ENCODE results near the gene GNG2.

The GNG2 gene

DNA sequence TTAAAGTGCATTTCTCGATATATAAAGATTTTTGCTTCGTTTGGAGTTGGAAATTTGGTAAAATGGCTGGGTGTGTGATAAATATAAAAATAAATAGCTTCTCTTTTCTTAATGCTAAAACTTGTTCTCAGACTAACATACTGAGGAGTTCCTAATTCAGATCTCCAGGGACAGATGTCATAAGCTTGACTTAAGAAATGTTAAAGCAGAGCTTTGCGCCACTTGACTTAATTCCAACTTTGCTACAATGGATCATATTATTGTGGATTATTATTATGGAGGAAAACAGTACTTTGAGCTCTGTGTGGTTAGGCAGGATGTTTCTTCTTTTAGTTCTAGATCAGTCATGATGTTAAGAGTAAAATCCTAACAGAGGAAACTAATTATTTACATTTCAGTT, 33.8 kb downstream of the GNG2 start:
- DNase-seq (ENCODE audit: low read depth): no peak

DNA sequence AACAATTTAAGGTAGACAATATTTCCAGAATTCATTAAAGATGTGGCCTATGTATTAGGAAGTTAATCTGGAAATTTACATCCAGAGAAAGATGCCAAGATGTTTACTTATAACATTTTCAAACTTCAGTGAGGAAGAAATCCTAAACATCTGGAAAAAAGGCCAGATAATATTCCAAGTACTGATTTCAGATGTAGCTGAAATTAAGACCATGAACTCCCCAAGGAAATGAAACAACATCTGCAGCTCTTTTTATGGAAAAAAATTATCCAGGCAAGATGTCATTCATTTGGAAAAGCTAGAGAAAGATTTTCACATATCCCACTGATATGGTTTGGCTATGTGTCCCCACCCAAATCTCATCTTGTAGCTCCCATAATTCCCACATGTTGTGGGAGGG, 35.0 kb downstream of the GNG2 start:
- DNase-seq (ENCODE audit: low read depth): no peak

DNA sequence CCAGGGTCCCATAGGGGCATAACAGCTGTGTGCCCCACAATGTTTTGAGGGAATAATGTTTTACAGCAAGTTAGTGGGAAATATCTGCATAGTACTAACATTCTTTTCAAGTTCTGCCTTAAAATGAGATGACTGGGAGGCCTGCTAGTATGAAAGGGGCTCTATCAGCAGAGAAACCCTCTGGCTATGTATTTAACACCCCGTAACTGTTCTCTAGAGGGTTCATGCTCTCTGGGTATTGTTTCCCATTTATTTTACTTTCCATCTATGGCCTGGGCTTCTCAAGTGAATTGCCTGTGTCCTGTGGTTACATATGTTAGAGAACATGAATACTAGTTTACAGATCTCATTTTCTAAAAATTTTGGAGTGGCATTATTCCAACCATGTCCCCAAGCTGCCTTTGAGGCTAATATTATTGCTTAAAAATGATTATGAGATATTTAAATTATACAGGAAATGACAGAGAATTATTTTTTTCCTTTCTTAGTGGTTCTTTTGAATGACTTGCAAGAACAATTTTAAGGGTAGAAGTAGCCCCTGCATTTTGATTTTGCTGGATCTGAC, 37.5 kb downstream of the GNG2 start:
- DNase-seq (ENCODE audit: low read depth): no peak

DNA sequence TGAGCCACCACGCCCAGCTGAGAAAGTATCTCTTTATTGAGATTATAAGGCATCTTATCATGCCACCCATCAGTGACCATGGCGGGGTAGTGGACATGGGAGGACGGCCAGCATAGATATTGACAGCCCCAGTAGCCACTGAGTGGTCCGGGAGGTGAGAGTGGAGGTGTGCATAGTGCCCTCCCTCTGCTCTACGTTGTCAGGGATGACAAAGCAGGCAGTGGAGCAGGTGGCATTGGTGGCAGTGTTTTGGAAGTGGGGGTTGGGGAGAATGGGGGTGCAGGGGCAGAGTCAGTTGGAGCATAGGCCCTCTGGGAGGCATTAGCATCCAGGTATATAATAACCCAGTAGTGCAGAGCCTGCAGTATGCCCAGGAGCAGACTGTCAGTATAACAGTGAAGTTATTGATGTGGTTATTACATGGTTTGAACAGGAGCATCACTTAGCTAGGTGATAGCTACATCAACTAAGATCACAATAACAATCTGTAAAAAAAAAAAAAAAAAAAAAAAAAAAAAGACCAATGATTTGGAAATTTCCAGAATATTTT, 41.1 kb downstream of the GNG2 start:
- DNase-seq (ENCODE audit: low read depth): no peak

DNA sequence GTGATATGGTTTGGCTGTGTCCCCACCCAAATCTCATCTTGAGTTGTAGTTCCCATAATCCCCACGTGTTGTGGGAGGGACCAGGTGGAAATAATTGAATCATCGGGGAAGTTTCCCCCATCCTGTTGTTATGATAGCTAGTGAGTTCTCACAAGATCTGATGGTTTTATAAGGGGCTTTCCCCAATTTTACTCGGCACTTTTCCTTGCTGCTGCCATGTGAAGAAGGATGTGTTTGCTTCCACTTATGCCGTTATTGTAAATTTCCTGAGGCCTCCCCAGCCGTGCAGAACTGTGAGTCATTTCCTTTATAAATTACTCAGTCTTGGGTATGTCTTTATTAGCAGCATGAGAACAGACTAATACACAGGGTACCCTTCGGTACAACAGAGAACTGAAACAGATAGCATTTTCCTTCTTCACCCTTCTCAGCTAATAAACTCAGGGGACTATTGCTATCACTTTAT, 45.3 kb downstream of the GNG2 start:
- peak; percentile 55 for DNase-seq (ENCODE audit: low read depth)

DNA sequence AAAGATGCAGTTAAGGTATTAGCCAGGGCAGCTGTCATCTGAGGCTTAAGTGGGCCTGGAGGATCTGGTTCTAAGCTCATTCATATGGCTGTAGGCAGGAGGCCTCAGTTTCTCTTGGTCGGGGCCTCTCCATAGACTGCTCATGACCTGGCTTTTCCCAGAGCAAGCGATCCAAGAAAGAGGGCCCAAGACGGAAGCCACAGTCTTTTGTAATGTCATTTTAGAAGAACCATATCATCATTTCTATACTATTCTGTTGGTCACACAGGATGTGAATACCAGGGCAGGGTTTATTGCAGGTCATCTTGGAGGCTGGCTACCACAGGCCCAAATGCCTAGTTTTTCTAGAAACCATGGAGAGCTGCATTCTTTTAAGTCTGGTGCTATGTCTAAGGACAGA, 47.7 kb downstream of the GNG2 start:
- no peak for DNase-seq (ENCODE audit: low read depth)

DNA sequence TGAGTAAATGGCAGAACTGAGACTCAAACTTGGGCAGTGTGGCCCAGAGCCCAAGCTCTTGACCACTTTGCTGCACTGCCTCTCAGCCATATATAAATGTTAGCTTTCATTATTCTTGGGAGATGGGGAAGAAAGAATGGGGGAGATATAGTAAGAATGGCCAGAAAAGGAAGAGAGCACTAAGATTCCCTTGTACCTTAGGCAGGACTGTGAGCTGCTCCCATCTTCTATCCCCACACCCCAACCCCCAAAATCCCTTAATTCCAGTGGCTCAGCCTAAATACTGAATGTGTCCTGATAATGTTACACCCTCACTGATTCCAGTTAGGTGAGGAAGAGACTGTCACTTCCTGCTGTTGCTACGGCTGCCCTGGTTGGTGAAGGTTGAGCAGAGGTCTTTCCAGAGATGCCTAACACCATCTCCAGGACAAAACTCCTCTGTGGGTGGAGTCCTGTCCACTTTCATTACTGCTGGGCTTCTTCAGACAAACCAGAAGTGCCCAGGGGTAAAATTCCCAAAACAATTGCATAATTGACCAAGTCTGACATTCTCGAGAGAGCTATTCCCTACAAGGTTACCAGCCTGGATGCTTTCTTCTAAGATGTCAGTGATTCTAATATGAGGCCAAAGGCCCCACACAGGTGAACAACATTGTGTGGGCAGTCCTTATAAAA, 51.8 kb downstream of the GNG2 start:
- DNase-seq (ENCODE audit: low read depth): no peak

DNA sequence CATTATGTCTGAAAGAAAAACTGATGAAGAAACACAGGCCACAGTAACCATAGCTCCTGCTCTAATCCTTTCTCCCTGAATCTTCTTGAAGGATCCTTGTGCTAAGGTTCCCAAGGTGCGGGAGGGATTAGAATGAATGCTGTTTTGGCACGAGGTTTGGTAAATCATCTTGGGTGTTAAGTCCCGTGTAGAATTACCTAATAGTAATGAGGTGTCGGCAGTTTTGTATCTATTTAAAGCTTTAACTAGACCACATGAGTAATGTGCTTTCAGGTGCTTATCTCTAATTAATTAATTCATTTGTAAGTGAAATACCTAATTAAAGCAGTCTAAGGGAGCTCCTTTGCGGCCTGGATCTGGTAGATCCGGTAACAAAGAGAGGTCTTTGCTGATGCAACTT, 53.9 kb downstream of the GNG2 start:
- DNase-seq (ENCODE audit: low read depth): no peak

DNA sequence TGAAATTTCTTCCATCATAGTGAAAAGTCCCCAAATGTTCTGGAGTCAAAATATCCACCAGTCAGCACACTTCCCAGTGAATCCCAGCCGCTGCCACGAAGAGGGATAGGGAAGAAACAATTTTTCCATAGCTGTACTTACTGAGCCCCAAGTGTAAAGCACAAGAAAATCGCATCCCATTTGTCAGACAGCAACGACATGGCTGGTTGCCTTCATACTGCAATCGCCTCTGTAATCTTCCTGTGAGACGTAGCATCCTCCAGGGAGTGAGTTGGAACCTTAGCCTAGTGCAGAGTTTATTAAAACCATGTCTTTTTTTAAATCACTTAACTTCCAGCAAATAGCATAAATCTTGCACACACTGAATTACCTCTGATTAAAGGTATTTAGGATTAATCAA, 56.8 kb downstream of the GNG2 start:
- DNase-seq (ENCODE audit: low read depth): no peak

DNA sequence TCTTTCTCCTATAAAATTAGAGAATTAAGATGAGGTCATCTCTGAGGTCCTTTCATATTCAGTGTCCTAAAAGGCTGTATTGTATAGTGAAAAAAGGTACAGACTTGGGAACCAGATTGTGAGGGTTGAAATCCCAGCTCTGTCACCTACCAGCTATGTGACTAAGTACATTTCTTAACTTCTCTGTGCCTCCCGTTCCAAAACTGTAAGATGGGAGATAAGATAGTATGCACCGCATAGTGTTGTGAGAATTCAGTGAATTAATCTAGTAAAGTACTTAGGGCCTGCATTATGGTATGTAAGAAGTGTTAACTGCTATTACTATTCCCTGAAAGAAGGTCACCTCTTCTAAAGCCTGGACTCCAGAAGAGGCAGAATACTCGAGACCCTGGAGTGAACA, 60.6 kb downstream of the GNG2 start:
- no peak for DNase-seq (ENCODE audit: low read depth)

DNA sequence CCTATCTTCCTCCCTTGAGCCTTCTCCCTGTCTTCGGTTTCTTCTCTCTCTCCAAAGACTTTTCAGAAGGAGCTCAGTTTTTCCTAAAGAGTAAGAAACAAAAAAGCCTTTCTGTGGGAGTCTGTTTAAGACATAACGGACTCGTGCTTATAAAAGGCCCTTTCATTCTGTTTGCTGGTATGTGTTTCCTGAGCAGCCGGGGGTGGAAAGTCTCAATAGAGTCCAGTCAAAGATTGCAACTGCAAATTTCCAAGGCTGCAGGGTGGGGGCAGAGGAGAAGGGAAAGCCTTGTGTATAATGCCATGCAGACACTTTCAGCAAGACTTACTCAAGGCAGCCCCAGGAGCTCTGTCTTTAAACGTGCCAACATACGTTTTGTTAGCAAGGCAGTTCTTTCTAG, 62.2 kb downstream of the GNG2 start:
- no peak for DNase-seq (ENCODE audit: low read depth)

DNA sequence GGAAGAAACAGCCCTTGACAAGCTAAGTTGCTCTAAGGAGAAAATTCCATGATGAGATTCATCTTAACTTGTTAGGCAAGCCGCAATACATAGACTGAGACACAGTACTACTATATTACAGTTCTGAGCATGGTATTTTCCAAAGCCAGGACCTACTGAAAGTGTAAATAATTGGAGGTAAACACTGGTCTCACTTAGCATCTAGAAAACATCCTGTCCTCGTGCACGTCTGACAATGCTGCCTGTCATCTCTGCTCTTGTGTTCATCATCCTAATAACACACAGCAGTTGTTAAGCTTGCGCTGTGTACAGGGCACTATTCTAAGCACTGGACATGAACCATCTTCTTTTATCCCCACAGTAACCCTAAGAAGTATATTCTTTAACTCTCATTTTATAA, 64.2 kb downstream of the GNG2 start:
- DNase-seq (ENCODE audit: low read depth): no peak

DNA sequence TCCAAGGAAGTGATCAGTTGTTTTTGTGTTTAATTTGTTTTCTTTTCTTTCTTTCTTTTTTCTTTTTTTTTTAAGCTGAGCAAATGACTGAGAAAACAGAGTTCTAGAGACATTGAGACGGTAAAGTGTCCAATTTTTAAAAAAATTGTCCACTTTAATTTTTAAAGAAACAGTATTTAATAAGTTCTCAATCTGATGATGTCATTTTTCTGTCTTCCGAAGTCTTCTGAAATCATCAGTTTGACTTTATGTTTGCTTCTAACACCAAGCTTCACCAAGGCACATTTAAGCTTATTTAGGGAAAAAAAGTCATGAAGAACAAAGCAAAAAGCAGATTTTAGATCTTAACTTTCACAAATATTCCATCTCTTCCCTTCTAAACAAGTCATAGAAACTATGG, 65.6 kb downstream of the GNG2 start:
- no peak for DNase-seq (ENCODE audit: low read depth)

DNA sequence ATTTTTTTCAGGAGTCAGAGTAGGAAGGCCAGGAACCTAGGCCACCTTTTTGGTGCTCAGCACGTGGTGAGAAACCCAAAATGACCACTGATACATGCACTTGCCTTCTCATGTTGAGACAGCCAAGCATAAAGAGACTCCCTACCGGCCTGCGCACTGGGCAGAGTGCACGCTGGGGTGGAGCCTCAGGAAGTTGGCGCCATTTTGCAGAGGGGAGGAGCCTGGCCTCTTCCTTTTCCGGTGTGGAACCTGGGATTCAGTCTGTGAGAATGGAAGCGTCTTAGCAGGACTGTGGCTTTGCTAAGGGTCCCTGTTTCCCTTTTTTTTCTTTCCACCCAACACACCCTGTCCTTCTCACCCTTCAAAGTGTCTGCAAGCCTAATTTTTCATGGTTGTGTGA, 66.0 kb downstream of the GNG2 start:
- DNase-seq (ENCODE audit: low read depth): no peak

DNA sequence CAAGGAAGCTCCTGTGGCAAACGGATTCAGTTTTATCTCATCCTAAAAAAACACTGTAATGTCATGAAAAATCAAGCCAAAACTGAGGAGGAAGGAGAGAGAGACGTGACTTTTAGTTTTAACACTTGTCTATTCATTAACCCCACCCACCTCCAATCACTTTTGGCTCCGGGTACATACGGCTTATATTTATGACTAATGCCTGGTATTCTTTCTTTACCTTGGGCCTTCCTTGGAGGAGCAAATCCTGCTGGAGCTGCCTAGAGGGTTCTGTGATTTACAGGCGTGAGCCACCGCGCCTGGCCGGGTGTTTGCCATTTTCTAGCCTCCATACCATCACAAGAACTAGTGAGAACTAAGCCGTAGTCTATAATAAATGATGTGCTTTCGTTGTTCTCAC, 68.2 kb downstream of the GNG2 start:
- DNase-seq (ENCODE audit: low read depth): no peak

DNA sequence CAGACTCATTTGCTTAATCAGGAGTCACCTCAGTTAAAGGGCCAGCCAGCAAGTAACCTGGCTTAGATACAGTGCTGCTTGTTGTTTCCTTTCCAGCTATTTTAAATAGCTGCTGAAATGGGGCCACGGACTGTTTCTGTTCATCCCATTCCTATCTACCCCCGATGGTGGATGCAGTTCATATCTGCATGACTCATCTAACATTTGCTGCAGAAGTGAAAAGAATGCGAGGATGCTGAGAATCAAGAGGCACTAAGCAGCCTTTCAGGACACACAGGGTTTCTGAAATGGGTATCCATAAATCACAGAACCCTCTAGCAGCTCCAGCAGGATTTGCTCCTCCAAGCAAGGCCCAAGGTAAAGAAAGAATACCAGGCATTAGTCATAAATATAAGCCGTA, 68.8 kb downstream of the GNG2 start:
- DNase-seq (ENCODE audit: low read depth): no peak

DNA sequence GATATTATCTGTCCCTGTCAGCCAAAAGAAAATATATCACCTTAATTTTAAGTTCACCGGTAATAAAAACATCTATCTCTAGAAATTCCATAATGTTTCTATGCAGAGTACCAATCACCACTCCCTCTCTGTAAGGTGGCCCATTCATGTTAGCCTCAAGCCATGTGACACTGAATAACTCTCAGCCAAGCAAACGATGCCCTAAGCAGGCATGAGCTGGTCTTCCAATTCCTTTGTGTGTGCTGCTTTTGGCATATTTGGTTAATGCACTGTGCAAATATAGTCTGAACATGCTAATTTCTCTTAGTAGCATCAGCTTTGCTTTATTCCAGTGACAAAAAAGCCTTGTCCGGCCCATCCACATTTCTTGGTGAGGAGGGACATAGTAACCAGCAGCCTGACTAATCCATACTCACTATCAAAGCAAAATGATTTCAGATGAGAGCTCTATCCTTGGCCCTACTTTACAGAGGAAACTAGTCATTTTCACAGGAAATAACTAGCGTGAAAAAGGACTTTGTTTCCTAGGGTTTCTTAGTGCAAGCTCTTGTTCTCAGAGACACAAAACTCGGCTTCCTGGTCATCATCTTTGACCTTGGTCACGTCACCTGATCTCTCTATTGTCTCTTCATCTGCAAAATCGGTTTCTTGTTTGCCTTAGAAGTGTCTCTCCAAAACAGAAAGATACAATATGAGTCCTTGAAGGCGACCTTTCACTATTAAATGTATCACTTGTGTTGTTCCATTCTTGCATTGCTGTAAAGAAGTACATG, 69.7 kb downstream of the GNG2 start:
- DNase-seq (ENCODE audit: low read depth): no peak

DNA sequence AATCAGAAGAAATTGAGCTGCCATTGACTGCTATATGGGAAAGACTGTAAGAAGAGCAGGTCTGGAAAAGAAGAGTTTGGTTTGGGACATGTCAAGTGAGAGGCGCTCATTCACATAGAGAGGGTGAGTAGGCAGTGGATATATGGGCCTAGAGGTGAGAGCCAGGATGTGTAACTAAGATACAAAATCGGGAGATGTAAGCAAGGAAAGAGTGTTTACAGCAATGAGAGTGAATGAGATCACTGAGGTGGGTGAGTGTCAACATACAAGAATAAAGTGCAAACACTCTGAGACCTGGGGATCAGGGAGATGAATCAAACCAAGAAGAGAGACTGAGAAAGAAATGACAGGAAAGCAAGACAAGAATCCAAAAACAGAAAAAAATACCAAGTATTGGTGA, 70.9 kb downstream of the GNG2 start:
- no peak for DNase-seq (ENCODE audit: low read depth)

DNA sequence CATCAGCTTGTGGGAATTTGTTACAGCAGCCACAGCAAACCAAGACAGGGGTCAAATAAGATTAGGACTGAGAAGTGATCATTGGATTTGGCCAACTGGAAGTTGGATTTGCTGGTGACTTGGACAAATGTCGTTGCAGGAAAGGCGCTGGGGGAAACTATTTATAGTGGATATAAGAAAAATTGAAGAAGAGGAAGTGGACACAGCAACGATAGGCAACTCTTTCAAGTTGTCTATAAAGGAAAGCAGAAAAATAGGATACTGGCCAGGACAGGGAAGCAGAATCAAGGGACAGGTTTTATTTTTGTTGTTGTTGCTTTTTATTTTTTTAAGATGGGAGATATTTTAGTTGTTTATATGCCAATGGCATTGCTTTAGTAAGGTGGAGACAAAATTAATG, 72.8 kb downstream of the GNG2 start:
- no peak for DNase-seq (ENCODE audit: low read depth)

DNA sequence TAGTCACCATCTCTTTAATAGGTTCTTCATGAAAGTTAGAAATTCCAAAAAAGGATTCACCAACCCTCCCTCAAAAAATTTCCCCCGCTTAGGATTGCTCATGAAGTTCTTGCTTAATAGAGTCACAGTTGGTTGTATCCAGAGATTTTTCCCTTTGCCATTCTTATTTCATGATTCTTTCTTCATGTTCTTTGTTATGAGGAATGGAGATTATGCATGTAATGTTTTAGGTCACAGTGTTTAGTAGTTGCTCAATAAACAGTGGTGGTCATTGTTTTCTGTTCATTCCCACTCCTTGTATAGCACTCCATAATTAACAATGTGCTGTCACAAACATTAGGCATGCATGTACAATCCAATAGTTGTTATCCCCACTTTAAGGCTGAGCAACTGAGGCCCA, 77.7 kb downstream of the GNG2 start:
- DNase-seq (ENCODE audit: low read depth): no peak

DNA sequence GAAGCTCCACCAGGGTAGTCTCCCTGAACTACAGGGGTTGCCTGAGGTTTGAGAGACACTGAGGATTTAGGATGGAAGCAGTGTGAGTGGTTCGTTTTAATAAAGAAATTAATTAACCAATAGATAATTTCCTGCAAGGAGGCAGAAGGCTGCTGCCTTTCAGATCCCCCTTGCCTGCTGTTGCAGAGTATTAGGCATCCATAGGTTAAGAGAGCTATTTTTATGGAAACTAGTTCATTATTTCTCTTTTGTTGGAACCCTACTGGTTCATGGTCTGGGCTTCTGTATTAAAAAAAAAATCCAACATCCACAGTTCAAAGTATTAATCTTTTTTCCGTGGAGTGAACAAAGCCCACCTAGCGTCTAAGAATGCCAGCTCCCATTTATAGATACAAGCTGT, 78.4 kb downstream of the GNG2 start:
- no peak for DNase-seq (ENCODE audit: low read depth)

DNA sequence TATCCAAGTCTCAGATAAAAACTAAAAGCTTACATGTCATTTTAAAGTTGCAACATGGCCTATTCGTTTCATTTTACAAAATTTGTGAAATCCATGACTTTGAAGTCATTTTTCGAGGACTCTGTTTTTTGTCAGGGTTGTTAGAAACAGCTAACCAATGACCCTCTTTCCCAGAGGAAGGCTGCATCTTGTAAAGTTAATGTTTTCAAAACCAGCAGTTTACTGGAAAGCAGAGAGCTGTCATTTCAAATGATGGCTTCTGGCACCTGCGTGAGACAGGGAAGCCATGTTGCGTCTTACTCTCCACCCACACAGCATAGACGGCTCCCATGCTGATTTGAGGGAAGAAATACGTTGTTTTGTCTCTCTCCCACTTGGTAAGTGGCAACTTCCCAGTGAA, 78.8 kb downstream of the GNG2 start:
- DNase-seq (ENCODE audit: low read depth): no peak

DNA sequence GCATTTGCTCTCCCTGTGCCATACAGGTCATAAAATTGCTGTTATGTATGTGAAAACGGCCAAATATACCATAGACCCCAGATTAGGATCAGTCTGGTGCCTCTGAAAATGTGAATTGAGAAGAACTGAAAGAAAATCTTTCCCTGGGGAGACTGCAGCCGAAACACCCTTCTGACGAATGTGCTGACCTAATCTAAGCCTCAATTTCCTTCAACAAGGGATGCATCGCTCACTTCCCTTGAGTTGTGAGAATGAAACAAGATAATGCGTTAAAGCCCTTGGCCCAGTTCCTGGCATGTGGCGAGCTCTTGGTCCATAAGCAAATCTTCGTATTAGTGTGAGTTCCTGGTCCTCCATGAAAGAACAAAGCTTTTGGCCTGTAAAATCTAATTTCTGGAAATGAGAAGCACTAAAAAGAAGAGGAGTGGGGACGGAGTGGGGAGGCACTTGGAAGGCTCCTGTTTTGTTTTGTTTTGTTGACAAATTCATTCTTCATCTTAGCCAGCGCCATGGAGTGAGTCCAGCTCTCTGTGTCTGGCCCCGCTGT, 79.4 kb downstream of the GNG2 start:
- no peak for DNase-seq (ENCODE audit: low read depth)
